PFSK-1 (cell line): ENCODE data around the gene AUTS2.

Experiments
- FOXP2 ChIP-seq: optimal IDR thresholded peaks from 2 replicates; pipeline ENCODE3; 2011; ENCODE audit warnings: borderline replicate concordance, control low read depth, inconsistent platforms; ENCODE audit not compliant: insufficient read depth; ENCODE audit errors: extremely low read length, extremely low read depth
- POLR2AphosphoS5 ChIP-seq: IDR thresholded peaks from 2 replicates; pipeline ENCODE4 v1.6.1; 2012; ENCODE audit warnings: low read depth, mild to moderate bottlenecking, control low read depth, low read length, moderate library complexity
- REST ChIP-seq, 2 experiments: IDR thresholded peaks; 2 replicates each; pipeline versions ENCODE4 v1.6.1 to v1.8.0; 2011 to 2012; ENCODE audit warnings: low read depth in 2 of 2, low read length in 2 of 2, control low read depth in 1 of 2, inconsistent platforms in 1 of 2, mild to moderate bottlenecking in 1 of 2, moderate library complexity in 1 of 2; ENCODE audit not compliant: insufficient read depth in 1 of 2
- SIN3A ChIP-seq: IDR thresholded peaks from 2 replicates; pipeline ENCODE4 v1.6.1; 2012; ENCODE audit warnings: mild to moderate bottlenecking, low read length, moderate library complexity, borderline replicate concordance; ENCODE audit not compliant: insufficient read depth
- TAF1 ChIP-seq: IDR thresholded peaks from 2 replicates; pipeline ENCODE4 v1.6.1; 2012; ENCODE audit warnings: low read length, control low read depth, borderline replicate concordance; ENCODE audit not compliant: insufficient read depth

The AUTS2 gene

GRCh38 chr7:70523249-70523988 lies 925.1 kb downstream of the AUTS2 start:
- TF ChIP-seq POLR2AphosphoS5 (no peak), REST (IDR thresholded peaks at IDR 0.05; ENCODE audit: insufficient read depth in 1 of 2, low read depth in 2 of 2, low read length in 2 of 2) (no peak), TAF1 (no peak), SIN3A (no peak), FOXP2 (no peak)

- no peak for TF ChIP-seq SIN3A
- no peak for TF ChIP-seq TAF1
- TF ChIP-seq REST (IDR thresholded peaks at IDR 0.05; ENCODE audit: insufficient read depth in 1 of 2, low read depth in 2 of 2, low read length in 2 of 2), result no peak
- TF ChIP-seq FOXP2, result no peak
- no peak for TF ChIP-seq POLR2AphosphoS5
Observed at GRCh38 chr7:70523989-70524351, 925.7 kb downstream of the AUTS2 start.

- TF ChIP-seq TAF1 (no peak), FOXP2 (no peak), SIN3A (no peak), POLR2AphosphoS5 (no peak), REST (IDR thresholded peaks at IDR 0.05; ENCODE audit: insufficient read depth in 1 of 2, low read depth in 2 of 2, low read length in 2 of 2) (no peak)
Observed at GRCh38 chr7:70525991-70526390, 927.7 kb downstream of the AUTS2 start.

- TF ChIP-seq FOXP2 (no peak), TAF1 (no peak), SIN3A (no peak), POLR2AphosphoS5 (no peak), REST (IDR thresholded peaks at IDR 0.05; ENCODE audit: insufficient read depth in 1 of 2, low read depth in 2 of 2, low read length in 2 of 2) (no peak)
Observed at GRCh38 chr7:70527520-70528115, 929.3 kb downstream of the AUTS2 start.

- TF ChIP-seq REST (IDR thresholded peaks at IDR 0.05; ENCODE audit: insufficient read depth in 1 of 2, low read depth in 2 of 2, low read length in 2 of 2), result no peak
Observed at GRCh38 chr7:70529436-70529835, 931.2 kb downstream of the AUTS2 start.
